Stimulated activated CD4-positive, alpha-beta T cell treated with anti-CD3 and anti-CD28 coated beads, Interleukin-2, amount 100 ng/mL, for 24 hours (primary cell): Measurements from ENCODE around the gene GAS6.

Experiments used
- DNase-seq, 2 donors: peaks; one replicate each; pipeline ENCODE4 v3.0.0-alpha.2; 2020

Gene GAS6

GRCh38 chr13:113851826-113852535 lies 11.9 kb downstream of the GAS6 start:
- DNase-seq, result no peak

- no peak for DNase-seq
Observed at GRCh38 chr13:113851480-113851803, 12.4 kb downstream of the GAS6 start.

GRCh38 chr13:113850722-113851479 lies 13.0 kb downstream of the GAS6 start:
- DNase-seq, result no peak

- no peak for DNase-seq
Observed at GRCh38 chr13:113849981-113850721, 13.7 kb downstream of the GAS6 start.

- DNase-seq, result no peak
Observed at GRCh38 chr13:113849546-113849945, 14.3 kb downstream of the GAS6 start.

GRCh38 chr13:113848431-113849260 lies 15.2 kb downstream of the GAS6 start:
- no peak for DNase-seq

- DNase-seq, result no peak
Observed at GRCh38 chr13:113848020-113848419, 15.9 kb downstream of the GAS6 start.

- no peak for DNase-seq
Observed at GRCh38 chr13:113846636-113847318, 17.1 kb downstream of the GAS6 start.

- no peak for DNase-seq
Observed at GRCh38 chr13:113845723-113846635, 17.9 kb downstream of the GAS6 start.

GRCh38 chr13:113845055-113845454 lies 18.8 kb downstream of the GAS6 start:
- DNase-seq, result no peak

- no peak for DNase-seq
Observed at GRCh38 chr13:113843864-113844556, 19.9 kb downstream of the GAS6 start.

- DNase-seq, result no peak
Observed at GRCh38 chr13:113843063-113843654, 20.7 kb downstream of the GAS6 start.

GRCh38 chr13:113842336-113843062 lies 21.4 kb downstream of the GAS6 start:
- no peak for DNase-seq

- DNase-seq, result no peak
Observed at GRCh38 chr13:113841353-113841650, 22.6 kb downstream of the GAS6 start.

- no peak for DNase-seq
Observed at GRCh38 chr13:113840541-113841352, 23.1 kb downstream of the GAS6 start.

GRCh38 chr13:113839536-113840204 lies 24.2 kb downstream of the GAS6 start:
- DNase-seq, result no peak

GRCh38 chr13:113838711-113839201 lies 25.1 kb downstream of the GAS6 start:
- DNase-seq, result no peak
